HUDEP-2 (cell line): ENCODE results near the gene C13orf42.
"Not testable (repeated sequence)": the region's sequence is repeated elsewhere in the genome, so short reads cannot be mapped to it uniquely, and the experiment has no call there.

ENCODE experiments used
- DNase-seq, 76 experiments: peaks; one replicate each; lab custom pipeline; 2025; ENCODE audit not compliant: unreplicated experiment in 76 of 76; lab: John Stamatoyannopoulos, UW

The C13orf42 gene

GRCh38 chr13:51122868-51123566 is 11.9 kb upstream of the C13orf42 start:
- no peak for DNase-seq

GRCh38 chr13:51120873-51121272 is 9.8 kb upstream of the C13orf42 start:
- peak in 32 of 76 experiments; percentile 2 to 60 (median 16) for DNase-seq

DNA sequence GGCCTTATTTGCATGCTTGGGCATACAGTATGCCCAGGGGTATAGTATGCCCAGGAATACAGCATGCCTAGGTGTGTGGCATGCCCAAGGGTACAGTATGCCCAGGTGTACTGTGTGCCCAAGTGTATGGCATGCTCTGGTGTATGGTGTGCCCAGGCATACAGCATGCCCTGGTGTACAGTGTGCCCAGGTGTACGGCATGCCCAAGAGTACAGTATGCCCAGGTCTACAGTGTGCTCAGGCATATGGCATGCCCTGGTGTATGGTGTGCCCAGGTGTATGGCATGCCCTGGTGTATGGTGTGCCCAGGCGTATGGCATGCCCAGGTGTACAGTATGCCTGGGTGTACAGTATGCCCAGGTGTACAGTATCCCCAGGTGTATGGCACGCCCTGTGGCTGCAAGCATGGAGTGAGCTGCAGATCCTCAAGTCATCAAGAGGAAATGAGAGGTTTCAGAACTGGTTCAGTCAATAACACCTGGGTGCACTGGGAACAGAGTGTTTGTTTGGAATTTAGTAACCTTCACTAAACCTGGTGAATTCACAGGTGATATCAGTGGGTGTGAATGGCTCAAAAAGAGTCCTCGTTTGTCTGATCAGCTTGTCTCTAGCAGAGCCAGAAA is 7.8 kb upstream of the C13orf42 start:
- DNase-seq: no peak

DNA sequence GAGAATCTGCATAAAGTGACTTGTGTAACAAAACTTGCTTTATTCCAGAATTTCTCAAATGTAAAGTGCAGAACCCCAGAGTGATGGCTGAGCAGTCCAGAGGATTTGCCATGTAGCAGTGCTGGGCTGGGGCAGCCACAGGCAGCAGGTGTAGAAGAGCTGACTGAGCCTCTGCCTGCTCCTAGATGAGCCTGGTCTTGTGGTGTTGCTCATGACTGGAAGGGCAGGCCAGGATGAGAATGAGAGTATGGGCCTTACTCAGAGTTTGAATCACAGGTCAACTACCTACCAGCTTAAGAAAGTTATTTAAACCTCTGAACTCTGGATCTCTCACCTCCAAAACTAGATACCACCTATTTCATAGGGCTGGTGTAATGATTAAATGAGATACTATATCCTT is 2.9 kb upstream of the C13orf42 start:
- DNase-seq: no peak

DNA sequence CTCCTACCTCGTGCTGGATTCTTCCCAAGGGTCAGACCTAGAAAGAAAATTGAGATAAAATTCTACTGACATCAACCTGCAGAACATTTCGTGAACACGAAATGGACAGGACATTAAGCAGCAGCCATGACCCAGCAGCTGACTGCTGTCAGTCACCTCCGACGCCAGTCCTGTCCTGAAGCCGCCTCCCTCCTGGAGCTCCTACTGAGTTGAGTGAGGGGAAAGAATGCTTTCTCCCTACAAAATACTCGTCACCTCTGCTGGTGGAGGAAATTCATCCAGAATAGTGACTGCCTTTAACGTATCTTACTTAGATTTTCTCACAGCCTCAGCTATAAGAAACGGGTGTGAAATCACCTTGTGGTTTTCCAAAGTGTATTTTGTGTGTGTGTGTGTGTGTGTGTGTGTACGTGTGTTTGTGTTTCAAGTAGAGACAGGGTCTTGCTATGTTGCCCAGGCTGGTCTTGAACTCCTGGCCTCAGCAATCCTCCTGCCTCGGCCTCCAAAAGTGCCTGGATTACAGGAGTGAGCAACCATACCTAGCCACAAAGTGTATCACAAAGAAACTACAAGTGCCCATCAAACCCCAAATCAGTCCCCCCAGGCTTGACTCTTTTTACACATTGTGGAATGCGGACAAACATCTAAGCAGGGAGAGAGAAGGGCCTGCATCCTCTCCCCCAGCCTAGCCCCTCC is 2.3 kb upstream of the C13orf42 start:
- no peak for DNase-seq

- DNase-seq: no peak
Measured at GRCh38 chr13:51112771-51113170, 1.7 kb upstream of the C13orf42 start.

DNA sequence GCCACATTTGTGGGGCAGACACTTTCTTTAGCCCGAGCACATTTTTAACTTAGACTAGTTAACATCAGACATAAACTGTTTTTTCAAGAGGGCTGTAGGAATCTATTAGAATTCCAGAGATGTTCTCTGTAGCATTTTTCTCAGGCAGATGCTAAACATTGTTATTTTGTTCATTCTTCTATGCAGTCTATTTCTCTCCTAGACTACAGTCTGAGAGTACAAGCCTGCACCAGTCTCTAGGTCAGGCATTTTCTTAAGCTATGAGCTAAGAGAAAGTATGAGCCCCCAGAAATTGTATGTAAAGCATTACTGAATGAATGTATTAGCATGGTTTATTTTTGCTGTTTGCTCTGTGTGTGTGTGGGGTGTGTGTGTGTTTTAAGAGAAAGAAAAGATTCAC is 923 bp upstream of the C13orf42 start:
- no peak for DNase-seq

- DNase-seq: no peak
Measured at GRCh38 chr13:51107996-51108395, 3.1 kb downstream of the C13orf42 start.

GRCh38 chr13:51105046-51105445 is 6.0 kb downstream of the C13orf42 start:
- no peak for DNase-seq

DNA sequence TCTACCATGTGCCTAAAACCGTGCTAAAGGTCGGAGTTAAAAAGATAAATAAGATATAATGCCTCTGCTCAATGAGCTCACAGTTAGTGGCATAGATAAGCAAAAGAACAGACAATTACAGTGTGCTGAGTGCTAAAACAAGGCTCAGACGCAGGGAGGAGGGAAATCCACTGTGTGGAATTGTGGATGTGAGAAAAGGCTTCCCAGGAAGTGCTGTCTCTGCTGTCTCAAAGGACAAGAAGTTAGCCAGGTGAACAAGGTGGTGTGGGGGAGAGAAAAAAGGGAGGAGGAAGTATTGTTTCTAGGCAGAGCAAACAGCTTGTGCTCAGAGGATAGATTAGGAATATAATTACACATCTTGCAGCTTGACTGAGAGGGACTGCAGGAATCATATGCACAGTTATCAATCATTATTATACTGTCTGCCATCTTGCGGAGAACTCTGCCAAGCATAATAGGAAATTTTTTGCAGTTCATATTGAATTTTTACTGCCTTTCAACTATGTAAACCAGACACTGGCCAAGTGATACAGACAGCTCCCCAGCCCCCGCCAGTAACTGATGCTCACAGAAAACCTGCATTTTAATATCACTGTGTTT is 9.3 kb downstream of the C13orf42 start:
- no peak for DNase-seq

DNA sequence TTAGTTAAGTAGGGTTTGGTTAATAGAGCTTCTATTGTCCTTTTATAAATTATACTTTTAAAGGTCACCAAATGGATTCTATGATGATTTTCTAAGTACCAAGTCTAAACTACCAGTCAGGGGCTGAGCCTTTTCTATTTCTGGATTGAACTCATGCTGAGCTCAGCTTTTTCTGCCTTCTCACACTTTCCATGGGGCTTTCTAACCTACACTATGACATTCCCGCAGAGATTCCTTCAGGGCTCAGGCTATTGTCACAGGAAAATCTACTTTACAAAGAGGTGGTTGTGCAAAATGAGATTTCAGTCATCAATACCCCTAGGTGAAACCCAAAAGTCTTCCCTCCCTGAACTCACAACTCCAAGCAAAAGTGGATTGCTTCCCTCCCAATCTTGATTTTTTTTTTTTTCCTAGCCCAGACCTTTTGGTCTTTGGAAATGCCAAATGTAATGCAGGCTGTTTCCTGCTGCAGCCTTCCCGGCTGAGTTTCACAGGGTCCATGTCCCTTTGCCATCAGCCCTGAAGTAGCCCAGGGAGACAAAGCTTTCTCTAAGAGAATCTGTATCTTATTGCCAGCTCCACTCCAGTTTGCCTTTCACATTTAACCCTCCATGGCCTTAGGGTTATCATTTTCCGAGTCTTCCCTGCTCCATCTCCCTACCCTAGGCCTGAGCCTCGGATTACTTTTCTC is 13.6 kb downstream of the C13orf42 start:
- no peak for DNase-seq

GRCh38 chr13:51096131-51096530 is 14.9 kb downstream of the C13orf42 start:
- DNase-seq: no peak

GRCh38 chr13:51093574-51093973 is 17.5 kb downstream of the C13orf42 start:
- DNase-seq: no peak

- no peak for DNase-seq
Measured at GRCh38 chr13:51091839-51092238, 19.2 kb downstream of the C13orf42 start.

DNA sequence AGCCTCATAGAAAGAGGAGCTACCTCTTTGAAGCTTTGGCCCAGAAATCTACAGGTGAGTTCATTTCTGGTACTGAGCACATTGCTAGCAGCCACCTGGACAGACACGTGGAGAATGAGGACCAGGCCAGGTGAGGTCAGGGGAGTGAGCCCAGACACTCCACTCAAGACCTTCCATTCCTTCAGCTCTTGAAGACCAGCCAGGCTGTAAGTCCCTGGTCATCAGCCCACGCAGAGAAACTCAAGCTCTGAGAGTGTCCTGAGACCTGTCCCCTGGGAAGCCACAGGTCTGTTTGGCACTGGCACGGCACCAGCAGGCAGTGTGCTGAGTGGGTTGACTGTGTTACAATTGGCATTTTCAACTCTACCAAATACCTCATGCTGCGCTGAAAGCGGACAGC is 27.4 kb downstream of the C13orf42 start:
- no peak for DNase-seq

GRCh38 chr13:51080478-51081065 is 30.5 kb downstream of the C13orf42 start:
- not testable (repeated sequence) for DNase-seq

DNA sequence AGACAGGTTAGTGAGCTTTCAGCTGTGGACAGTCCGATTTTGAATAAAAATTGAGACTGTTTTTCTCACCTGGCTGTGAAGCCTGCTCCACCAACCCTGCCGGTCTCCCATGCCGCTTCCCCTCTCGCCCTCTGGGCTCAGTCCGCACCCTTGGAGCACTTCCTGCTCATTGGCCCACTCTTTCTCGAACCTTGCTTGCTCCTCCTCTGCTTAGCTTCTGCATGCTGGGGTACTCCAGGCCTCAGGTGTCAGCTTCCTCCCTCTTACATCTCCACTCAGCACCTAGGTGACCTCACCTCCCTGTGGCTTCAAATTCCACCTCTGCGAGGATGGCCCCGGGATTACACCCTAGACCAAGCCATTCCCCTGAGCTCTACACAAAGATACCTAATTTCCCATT is 39.6 kb downstream of the C13orf42 start:
- DNase-seq: no peak

DNA sequence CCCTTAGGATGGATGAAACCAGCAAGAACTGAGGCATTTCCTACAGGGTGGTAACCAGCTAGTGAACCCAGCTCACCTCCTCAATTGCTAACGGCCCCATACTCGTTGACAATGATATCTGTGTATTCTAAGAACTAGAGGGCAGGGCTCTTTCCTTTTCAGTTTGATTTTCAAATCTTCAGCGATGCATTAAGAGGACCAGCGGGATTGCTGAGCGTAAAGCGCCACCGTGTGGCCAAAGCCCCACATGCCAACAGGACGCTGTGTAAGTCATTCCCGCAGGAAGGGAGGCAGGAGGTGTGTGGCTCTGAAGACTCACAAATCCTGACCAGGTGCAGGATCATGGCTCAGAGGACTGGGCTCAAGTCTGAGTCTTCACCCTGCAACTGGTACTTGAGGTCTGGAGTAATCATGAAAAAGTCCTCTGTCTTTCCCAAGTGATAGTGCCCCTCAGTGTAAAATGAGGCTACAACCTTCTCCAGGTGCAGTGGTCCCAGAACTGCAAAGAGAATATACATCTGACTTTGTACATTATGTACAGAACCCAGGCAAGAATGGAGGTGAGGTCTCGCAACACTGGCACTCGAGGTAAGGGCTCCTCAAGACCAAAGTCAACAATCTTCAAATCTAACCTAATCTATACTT is 40.9 kb downstream of the C13orf42 start:
- DNase-seq: peak in 68 of 76 experiments; percentile 3 to 77 (median 41)

DNA sequence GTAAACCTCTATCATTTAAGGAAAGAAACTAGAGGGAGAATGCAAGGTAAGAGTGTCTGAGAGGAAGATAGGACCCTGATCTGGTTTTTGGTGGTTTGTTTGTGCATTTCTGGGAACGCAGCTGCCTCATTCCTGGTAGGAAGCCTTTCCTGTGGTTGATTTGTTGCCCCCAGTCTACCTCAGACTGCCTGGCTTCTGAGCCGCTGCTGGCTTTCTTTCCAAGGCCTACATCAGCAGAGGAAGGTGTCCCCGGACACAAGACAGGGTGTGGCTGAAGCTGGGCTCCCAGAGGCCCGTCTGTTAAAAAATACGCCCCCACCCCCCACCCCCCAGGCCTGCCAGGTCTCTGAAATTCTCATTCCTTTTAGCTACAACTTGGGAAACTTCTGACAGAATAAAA is 42.6 kb downstream of the C13orf42 start:
- no peak for DNase-seq

GRCh38 chr13:51067706-51068105 is 43.4 kb downstream of the C13orf42 start:
- DNase-seq: no peak
